Gastroesophageal sphincter (tissue), 4 donors: ENCODE results near the gene MSRB2. TPM values are rescaled to one million over a fixed set of nuclear protein-coding genes. Genes with fewer than 3 reads are reported as not detected.
A peak's percentile ranks its signal among the peaks of the same experiment; 100 is the strongest.

Source experiments
- ATAC-seq: fragments of 150-250 bp; one replicate; pipeline ENCODE4 v1.9.1; 2016; ENCODE audit warnings: mild to moderate bottlenecking, moderate library complexity
- H3K27ac ChIP-seq, 4 donors: fragments of 200-600 bp; sonication (generic) in 3 of 4; 1 replicate in 3 of 4; 2 replicates in 1 of 4; pipeline ENCODE4 v1.5.1; 2016 to 2019
- H3K27me3 ChIP-seq: fragments of 200-600 bp; sonication (generic); one replicate; pipeline ENCODE4 v1.5.1; 2019
- H3K36me3 ChIP-seq, 2 donors: fragments of 200-600 bp; sonication (generic); one replicate each; pipeline ENCODE4 v1.5.1; 2019; ENCODE audit warnings: control low read depth in 1 of 2
- H3K4me1 ChIP-seq, 3 donors: fragments of 200-600 bp; sonication (generic); 1 replicate in 2 of 3; 2 replicates in 1 of 3; pipeline ENCODE4 v1.5.1; 2016 to 2019; ENCODE audit warnings: control low read depth in 2 of 3
- H3K4me3 ChIP-seq, 2 donors: fragments of 200-600 bp; sonication (generic); one replicate each; pipeline ENCODE4 v1.5.1; 2019; ENCODE audit warnings: mild to moderate bottlenecking in 1 of 2, moderate library complexity in 1 of 2
- H3K9me3 ChIP-seq, 3 donors: fragments of 200-600 bp; sonication (generic); one replicate each; pipeline ENCODE4 v1.5.1; 2017 to 2019; ENCODE audit warnings: control low read depth in 2 of 3
- CTCF ChIP-seq, 4 experiments: fragments of 200-600 bp in 2 of 4; fragments of 450-650 bp in 2 of 4; sonication (generic) in 1 of 4; IDR thresholded peaks; one replicate each; pipeline ENCODE4 v1.5.1; 2017 to 2019; ENCODE audit warnings: antibody characterized with exemption in 4 of 4, mild to moderate bottlenecking in 2 of 4, moderate library complexity in 2 of 4
- EP300 ChIP-seq: sonication (generic); formaldehyde crosslinking; IDR thresholded peaks from one replicate; pipeline ENCODE4 v1.6.1; 2017; ENCODE audit warnings: antibody characterized with exemption, mild to moderate bottlenecking
- POLR2A ChIP-seq, 2 donors: fragments of 450-650 bp; IDR thresholded peaks; one replicate each; pipeline ENCODE4 v1.6.1; 2017; ENCODE audit warnings: antibody characterized with exemption in 2 of 2, mild to moderate bottlenecking in 2 of 2, moderate library complexity in 1 of 2
- POLR2AphosphoS5 ChIP-seq: sonication (generic); formaldehyde crosslinking; IDR thresholded peaks from one replicate; pipeline ENCODE4 v1.6.1; 2017; ENCODE audit warnings: antibody characterized with exemption
- WGBS, 2 donors: methylation state at CpG; one replicate each; pipeline ENCODE4 v1.1.5; 2018; ENCODE audit warnings: low coverage in 1 of 2; 5-methylcytosine and 5-hydroxymethylcytosine counted together
- total RNA-seq, 4 donors: library from RNA; depleted of rRNA; stranded (reverse); fragments of >200 nt; gene quantifications; one replicate each; pipeline ENCODE4 v1.1.0, GENCODE V29; 2016

The MSRB2 gene
- 10 to 100 TPM; 37.3 to 54.9 (median 42.8) TPM for total RNA-seq

GRCh38 chr10:23095404-23095965, at the start of gene MSRB2:
TSS of gene MSRB2 (plus strand) at chr10:23095579. CDS start at chr10:23095609, 30 bp downstream.
- Histone ChIP-seq H3K27ac (peak within 1 kb of the TSS; percentile 92 to 99 (median 98)), H3K4me3 (peak within 1 kb of the TSS; percentile 66 to 81), H3K36me3 (no peaks in the 10 kb centered on the region), H3K4me1 (peaks cover 0 to 38% (median 0%) of the 10 kb centered on the region in 3 donors), H3K9me3 (peaks cover 0 to 4% (median 0%) of the 10 kb centered on the region in 3 donors), H3K27me3 (no peaks in the 10 kb centered on the region)
- TF ChIP-seq POLR2A (IDR thresholded peaks at IDR 0.05) (peak; percentile 94 to 95), EP300 (no peak), POLR2AphosphoS5 (peak; percentile 92)
- WGBS, 2 donors: 0% methylated on average over 14 of the region's 50 CpGs; no CpG with 5 or more reads in 1 of the 2 donors
- ATAC-seq: peak; percentile 89

GRCh38 chr10:23046027-23046426, 49.4 kb upstream of the MSRB2 start:
- 12 to 21% methylated on average over 3 to 4 of the region's 4 CpGs for WGBS, 2 donors
- no peak overlapping the region for H3K27ac ChIP-seq
- H3K4me1 ChIP-seq: peaks cover 0 to 20% (median 4%) of the 10 kb centered on the region in 3 donors
- ATAC-seq: no peak
- no peak for TF ChIP-seq POLR2AphosphoS5
- TF ChIP-seq EP300: no peak
- no peak for TF ChIP-seq POLR2A (IDR thresholded peaks at IDR 0.05)
- TF ChIP-seq CTCF (IDR thresholded peaks at IDR 0.05): no peak
- H3K36me3 ChIP-seq: no peaks in the 10 kb centered on the region
- H3K9me3 ChIP-seq: no peaks in the 10 kb centered on the region
- no peak overlapping the region for H3K4me3 ChIP-seq
- no peaks in the 10 kb centered on the region for H3K27me3 ChIP-seq

GRCh38 chr10:23047201-23048050, 48.0 kb upstream of the MSRB2 start:
- H3K27me3 ChIP-seq: no peaks in the 10 kb centered on the region
- H3K4me3 ChIP-seq: no peak overlapping the region
- 36 to 61% methylated on average over 8 to 9 of the region's 9 CpGs for WGBS, 2 donors
- no peaks in the 10 kb centered on the region for H3K9me3 ChIP-seq
- no peak overlapping the region for H3K27ac ChIP-seq
- no peak for TF ChIP-seq EP300
- no peak for TF ChIP-seq POLR2A (IDR thresholded peaks at IDR 0.05)
- no peak for TF ChIP-seq POLR2AphosphoS5
- TF ChIP-seq CTCF (IDR thresholded peaks at IDR 0.05): no peak
- no peak for ATAC-seq
- H3K36me3 ChIP-seq: no peaks in the 10 kb centered on the region
- H3K4me1 ChIP-seq: peaks cover 0 to 20% (median 4%) of the 10 kb centered on the region in 3 donors

- H3K4me1 ChIP-seq: peaks cover 0 to 20% (median 4%) of the 10 kb centered on the region in 3 donors
- no peaks in the 10 kb centered on the region for H3K27me3 ChIP-seq
- H3K4me3 ChIP-seq: no peak overlapping the region
- H3K36me3 ChIP-seq: no peaks in the 10 kb centered on the region
- H3K9me3 ChIP-seq: no peaks in the 10 kb centered on the region
- no peak overlapping the region for H3K27ac ChIP-seq
- TF ChIP-seq POLR2A (IDR thresholded peaks at IDR 0.05) (no peak), POLR2AphosphoS5 (no peak), CTCF (IDR thresholded peaks at IDR 0.05) (no peak), EP300 (no peak)
- no peak for ATAC-seq
- WGBS, 2 donors: 94 to 100% methylated on average over 1 to 3 of the region's 4 CpGs
Measured at GRCh38 chr10:23048191-23048590, 47.2 kb upstream of the MSRB2 start.

DNA sequence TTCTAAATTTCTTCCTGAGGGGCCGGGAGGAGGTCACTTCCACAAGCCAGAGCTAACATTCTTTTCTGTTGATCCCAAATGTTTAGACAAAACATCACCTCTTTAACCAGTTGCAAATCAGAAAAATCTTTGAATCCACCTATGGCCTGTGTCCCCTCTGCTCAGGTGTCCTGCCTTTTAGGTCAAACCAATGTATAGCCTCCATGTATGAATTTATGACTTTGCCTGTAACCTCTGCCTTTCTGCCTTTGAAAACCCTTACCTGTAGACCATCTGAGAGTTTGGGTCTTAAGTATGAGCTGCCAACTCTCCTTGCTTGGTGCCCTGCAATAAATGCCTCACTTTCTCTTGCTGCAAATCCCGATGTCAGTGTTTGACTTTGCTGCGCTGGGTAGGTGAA, 44.1 kb upstream of the MSRB2 start:
- 83 to 90% methylated on average over 2 to 3 of the region's 3 CpGs for WGBS, 2 donors
- Histone ChIP-seq H3K9me3 (no peaks in the 10 kb centered on the region), H3K27ac (no peak overlapping the region), H3K36me3 (no peaks in the 10 kb centered on the region), H3K27me3 (no peaks in the 10 kb centered on the region), H3K4me1 (peaks cover 0 to 14% (median 2%) of the 10 kb centered on the region in 3 donors), H3K4me3 (no peak overlapping the region)
- no peak for ATAC-seq
- TF ChIP-seq POLR2AphosphoS5 (no peak), EP300 (no peak), POLR2A (IDR thresholded peaks at IDR 0.05) (no peak), CTCF (IDR thresholded peaks at IDR 0.05) (no peak)
